IMR-90 (cell line): ENCODE measurements around the gene C1orf167. TPM values are rescaled to one million over a fixed set of nuclear protein-coding genes. Genes with fewer than 3 reads are reported as not detected.
A peak's percentile ranks its signal among the peaks of the same experiment; 100 is the strongest.

Experiments used
- ATAC-seq: fragments of 200-7000 bp; cut with Tn5 transposase; 2 replicates; pipeline ENCODE4 v1.9.1; 2020; ENCODE audit warnings: low read depth, mild to moderate bottlenecking, moderate library complexity
- BruUV-seq: library from RNA; stranded (reverse); fragments of 400-500 nt; replicated peaks from 2 replicates; lab custom pipeline; 2021; lab: Mats Ljungman, UMichigan
- CTCF ChIA-PET: fragments of 300-600 bp; formaldehyde crosslinking; extraction: SDS; loops from one replicate; lab custom pipeline; 2021; ENCODE audit warnings: antibody characterized with exemption; lab: Yijun Ruan, JAX
- POLR2A ChIA-PET: fragments of 300-600 bp; sonication (Branson Sonifier 250); formaldehyde crosslinking; loops from one replicate; lab custom pipeline; 2022; ENCODE audit warnings: antibody characterized with exemption; ENCODE audit not compliant: unreplicated experiment; lab: Charles Lee
- DNase-seq: peaks from one replicate; pipeline ENCODE4 v3.0.0; 2013
- H2AFZ ChIP-seq: replicated peaks from 2 replicates; pipeline ENCODE3; 2013; ENCODE audit warnings: low read length, mild to moderate bottlenecking; ENCODE audit not compliant: poor library complexity
- H2AK5ac ChIP-seq: 2 replicates; pipeline ENCODE4 v1.6.1; 2013; ENCODE audit warnings: low read depth, low read length, inconsistent platforms
- H2AK9ac ChIP-seq: replicated peaks from 2 replicates; pipeline ENCODE3; 2013; ENCODE audit warnings: mild to moderate bottlenecking, low read depth, low read length, moderate library complexity; ENCODE audit not compliant: poor library complexity
- H2BK120ac ChIP-seq: 2 replicates; pipeline ENCODE4 v1.6.1; 2013; ENCODE audit warnings: low read depth, low read length, inconsistent platforms
- H2BK15ac ChIP-seq: 3 replicates; pipeline ENCODE4 v1.6.1; 2013; ENCODE audit warnings: low read depth, low read length, inconsistent platforms
- H2BK20ac ChIP-seq: 2 replicates; pipeline ENCODE4 v1.6.1; 2013; ENCODE audit warnings: low read depth, mild to moderate bottlenecking, inconsistent platforms, low read length, moderate library complexity
- H2BK5ac ChIP-seq: 2 replicates; pipeline ENCODE4 v1.6.1; 2013; ENCODE audit warnings: mild to moderate bottlenecking, low read depth, low read length, inconsistent platforms; ENCODE audit not compliant: poor library complexity, severe bottlenecking
- H3K14ac ChIP-seq: replicated peaks from 2 replicates; pipeline ENCODE4 v1.6.1; 2013; ENCODE audit warnings: low read depth, low read length, inconsistent platforms
- H3K18ac ChIP-seq: 2 replicates; pipeline ENCODE4 v1.6.1; 2013; ENCODE audit warnings: low read depth, low read length, control low read depth
- H3K23ac ChIP-seq: 2 replicates; pipeline ENCODE4 v1.6.1; 2013; ENCODE audit warnings: low read depth, low read length, inconsistent platforms
- H3K27ac ChIP-seq: 2 replicates; pipeline ENCODE4 v1.5.1; 2013; ENCODE audit warnings: mild to moderate bottlenecking, control low read depth, low read length; ENCODE audit not compliant: insufficient read depth
- H3K27me3 ChIP-seq: 2 replicates; pipeline ENCODE4 v1.6.1; 2013; ENCODE audit warnings: low read length; ENCODE audit not compliant: control insufficient read depth, insufficient read depth
- H3K36me3 ChIP-seq: 2 replicates; pipeline ENCODE4 v1.6.1; 2013; ENCODE audit warnings: low read length, mixed read lengths; ENCODE audit not compliant: control insufficient read depth, insufficient read depth
- H3K4ac ChIP-seq: 2 replicates; pipeline ENCODE4 v1.6.1; 2013; ENCODE audit warnings: low read depth, low read length, inconsistent platforms
- H3K4me1 ChIP-seq: 2 replicates; pipeline ENCODE4 v1.6.1; 2013; ENCODE audit warnings: low read length, mixed read lengths; ENCODE audit not compliant: control insufficient read depth, insufficient read depth
- H3K4me2 ChIP-seq: 2 replicates; pipeline ENCODE4 v1.6.1; 2013; ENCODE audit warnings: low read depth, mild to moderate bottlenecking, control low read depth, low read length, moderate library complexity
- H3K4me3 ChIP-seq: 2 replicates; pipeline ENCODE4 v1.5.1; 2013; ENCODE audit warnings: low read depth, mild to moderate bottlenecking, control low read depth, low read length, moderate library complexity; ENCODE audit not compliant: insufficient read depth
- H3K56ac ChIP-seq: 2 replicates; pipeline ENCODE4 v1.6.1; 2013; ENCODE audit warnings: low read length, inconsistent platforms; ENCODE audit not compliant: insufficient read depth; ENCODE audit errors: extremely low read depth
- H3K79me1 ChIP-seq, 2 experiments: 2 replicates each; pipeline ENCODE4 v1.6.1; 2013; ENCODE audit warnings: low read length in 2 of 2, inconsistent platforms in 1 of 2, low read depth in 1 of 2
- H3K9ac ChIP-seq: 2 replicates; pipeline ENCODE4 v1.6.1; 2013; ENCODE audit warnings: low read depth, low read length, control low read depth
- H3K9me1 ChIP-seq: 2 replicates; pipeline ENCODE4 v1.6.1; 2013; ENCODE audit warnings: low read length, inconsistent platforms; ENCODE audit not compliant: insufficient read depth
- H3K9me3 ChIP-seq: 2 replicates; pipeline ENCODE4 v1.6.1; 2013; ENCODE audit warnings: low read length; ENCODE audit not compliant: control insufficient read depth, insufficient read depth
- H4K20me1 ChIP-seq: 2 replicates; pipeline ENCODE4 v1.6.1; 2013; ENCODE audit warnings: low read length, inconsistent platforms; ENCODE audit not compliant: insufficient read depth
- H4K5ac ChIP-seq: 2 replicates; pipeline ENCODE4 v1.6.1; 2013; ENCODE audit warnings: mild to moderate bottlenecking, low read depth, low read length, control low read depth
- H4K8ac ChIP-seq, 2 experiments: 2 replicates each; pipeline ENCODE4 v1.6.1; 2013; ENCODE audit warnings: low read depth in 2 of 2, low read length in 2 of 2, control low read depth in 1 of 2, inconsistent platforms in 1 of 2
- H4K91ac ChIP-seq: 2 replicates; pipeline ENCODE4 v1.6.1; 2013; ENCODE audit warnings: low read depth, low read length, inconsistent platforms; ENCODE audit not compliant: insufficient read depth
- BHLHE40 ChIP-seq: fragments of 150-350 bp; IDR thresholded peaks from 2 replicates; pipeline ENCODE4 v1.6.1; 2016; ENCODE audit warnings: mild to moderate bottlenecking, low read depth, low read length
- CEBPB ChIP-seq: IDR thresholded peaks from 2 replicates; pipeline ENCODE4 v1.6.1; 2012; ENCODE audit warnings: low read depth, low read length, improper control_type of control experiment
- CTCF ChIP-seq: conservative IDR thresholded peaks from 2 replicates; pipeline ENCODE4 v1.5.1; 2012; ENCODE audit warnings: mild to moderate bottlenecking, low read depth, low read length, improper control_type of control experiment
- ELK1 ChIP-seq: fragments of 150-350 bp; IDR thresholded peaks from 2 replicates; pipeline ENCODE4 v1.6.1; 2016; ENCODE audit warnings: low read depth, mild to moderate bottlenecking, low read length, moderate library complexity, borderline replicate concordance
- FOS ChIP-seq: fragments of 150-350 bp; IDR thresholded peaks from 2 replicates; pipeline ENCODE4 v1.6.1; 2016; ENCODE audit warnings: low read depth, low read length
- MAFK ChIP-seq: IDR thresholded peaks from 2 replicates; pipeline ENCODE4 v1.6.1; 2012; ENCODE audit warnings: low read depth, low read length, improper control_type of control experiment
- MAZ ChIP-seq: IDR thresholded peaks from 2 replicates; pipeline ENCODE4 v1.6.1; 2012; ENCODE audit warnings: low read depth, mild to moderate bottlenecking, low read length, improper control_type of control experiment, moderate library complexity, borderline replicate concordance
- POLR2A ChIP-seq: IDR thresholded peaks from 2 replicates; pipeline ENCODE4 v1.6.1; 2012; ENCODE audit warnings: mild to moderate bottlenecking, low read depth, low read length
- RAD21 ChIP-seq: IDR thresholded peaks from 2 replicates; pipeline ENCODE4 v1.6.1; 2012; ENCODE audit warnings: low read length, improper control_type of control experiment
- RCOR1 ChIP-seq: IDR thresholded peaks from 2 replicates; pipeline ENCODE4 v1.6.1; 2012; ENCODE audit warnings: mild to moderate bottlenecking, low read length, improper control_type of control experiment; ENCODE audit not compliant: insufficient replicate concordance
- RFX5 ChIP-seq: IDR thresholded peaks from 2 replicates; pipeline ENCODE4 v1.8.0; 2012; ENCODE audit warnings: low read depth, mild to moderate bottlenecking, low read length, moderate library complexity
- SMC3 ChIP-seq: fragments of 150-350 bp; IDR thresholded peaks from 2 replicates; pipeline ENCODE4 v1.6.1; 2016; ENCODE audit warnings: low read depth, mild to moderate bottlenecking, antibody characterized with exemption, low read length, moderate library complexity
- USF2 ChIP-seq: fragments of 150-350 bp; IDR thresholded peaks from 2 replicates; pipeline ENCODE4 v1.6.1; 2017; ENCODE audit warnings: mild to moderate bottlenecking, antibody characterized with exemption, low read length, low read depth
- WGBS, 2 experiments: methylation state at CpG; one replicate each; pipeline versions ENCODE4 v1.1.5 to v1.1.7; 2013; ENCODE audit warnings: missing lambda C conversion rate in 2 of 2; ENCODE audit not compliant: insufficient read length in 1 of 2; ENCODE audit errors: extremely low coverage in 2 of 2; 5-methylcytosine and 5-hydroxymethylcytosine counted together
- dilution Hi-C: fragments of 300-500 bp; cut with HindIII; formaldehyde crosslinking; loops from one replicate; pipeline ENCODE4 v1.14.3; 2018; ENCODE audit warnings: low sequenced_read_pairs; ENCODE audit not compliant: unreplicated experiment
- in situ Hi-C: fragments of 300-500 bp; cut with MboI; formaldehyde crosslinking; loops from 3 replicates; pipeline ENCODE4 v1.14.3; 2019; ENCODE audit warnings: low sequenced_read_pairs, inconsistent platforms, mixed read lengths
- intact Hi-C: fragments of 100-400 bp; cut with micrococcal nuclease; formaldehyde crosslinking; loops from 2 replicates; pipeline ENCODE4 v1.10.0; 2022
- polyA plus RNA-seq, 3 experiments: library from polyadenylated mRNA; depleted of rRNA; stranded (reverse); fragments of >200 nt; gene quantifications; 2 replicates each; pipeline ENCODE4 v1.2.3, GENCODE V29; 2012; ENCODE audit warnings: low replicate concordance in 1 of 3
- total RNA-seq: library from RNA; depleted of rRNA; stranded (reverse); fragments of >200 nt; gene quantifications from 2 replicates; pipeline ENCODE4 v1.2.3, GENCODE V29; 2012

C1orf167 gene
- total and polyA plus RNA-seq, 2 of the 4 experiments (the other 2 are of a cell fraction) = under 0.01 to 0.15 TPM

- H4K20me1 ChIP-seq = peaks cover 4% of the 10 kb centered on the region; the same call in 1 of the 2 replicates
- H2BK5ac ChIP-seq = peak within 1 kb of the TSS; percentile 65
- peak within 1 kb of the TSS; percentile 95 for H3K4ac ChIP-seq
- H3K14ac ChIP-seq = peak within 1 kb of the TSS; percentile 92
- peak within 1 kb of the TSS; percentile 89 for H2AK5ac ChIP-seq
- WGBS, 2 experiments = 1% methylated on average over 33 of the region's 59 CpGs; no CpG with 5 or more reads in 1 of the 2 experiments
- in situ Hi-C loops (no loop called here), dilution Hi-C loops (no loop called here), intact Hi-C loops (loop anchor here (2.0 to 10.0 kb wide), 2 partner anchors 67 to 461 kb away; partner anchors contain the start of gene UBIAD1)
- H2BK15ac ChIP-seq = no peak within 1 kb of the TSS
- ATAC-seq = peak; percentile 81
- H3K36me3 ChIP-seq = no peaks in the 10 kb centered on the region
- peaks cover 20 to 22% of the 10 kb centered on the region in 2 experiments for H3K79me1 ChIP-seq
- peak within 1 kb of the TSS; percentile 54 for H3K56ac ChIP-seq
- peak within 1 kb of the TSS; percentile 100 for H2AFZ ChIP-seq
- POLR2A ChIA-PET = interaction anchor here (0.8 kb wide), 2 partner anchors 29 to 68 kb away, joined by 3 read pairs; no protein-coding TSS in a partner anchor
- peak within 1 kb of the TSS; percentile 66 for H3K27ac ChIP-seq
- H4K8ac ChIP-seq = peak within 1 kb of the TSS; percentile 86 to 95
- H2BK120ac ChIP-seq = peak within 1 kb of the TSS; percentile 62; the same call in 1 of the 2 replicates
- H3K18ac ChIP-seq = peak within 1 kb of the TSS; percentile 45
- H3K4me1 ChIP-seq = peaks cover 9% of the 10 kb centered on the region
- peak; percentile 87 for DNase-seq
- no peaks in the 10 kb centered on the region for H3K27me3 ChIP-seq
- H3K9me1 ChIP-seq = peaks cover 16% of the 10 kb centered on the region; the same call in 1 of the 2 replicates
- H3K4me3 ChIP-seq = peak within 1 kb of the TSS; percentile 80
- H3K23ac ChIP-seq = peak within 1 kb of the TSS; percentile 91
- peak within 1 kb of the TSS; percentile 92 for H2AK9ac ChIP-seq
- H3K4me2 ChIP-seq = peak within 1 kb of the TSS; percentile 94
- H3K9ac ChIP-seq = peak within 1 kb of the TSS; percentile 91
- no TSS peak for BruUV-seq
- no peaks in the 10 kb centered on the region for H3K9me3 ChIP-seq
- H2BK20ac ChIP-seq = no peak within 1 kb of the TSS; the same call in 1 of the 2 replicates
- CTCF ChIA-PET = no interaction called here
- peak within 1 kb of the TSS; percentile 26 for H4K5ac ChIP-seq
- peak within 1 kb of the TSS; percentile 89 for H4K91ac ChIP-seq
- TF ChIP-seq USF2 (peak; percentile 98), FOS (0 out of 2 replicates have a peak, but pooled peaks have one; percentile 26), MAZ (peak; percentile 42; the same call in 1 of the 2 replicates), RFX5 (no peak), BHLHE40 (peak; percentile 74), POLR2A (no peak), RCOR1 (no peak), ELK1 (no peak), MAFK (no peak), CTCF (no peak), SMC3 (no peak), CEBPB (no peak), RAD21 (no peak)
Observed at GRCh38 chr1:11735854-11736745, 25.9 kb upstream of the C1orf167 start, which contains the start of gene AGTRAP. Gene AGTRAP, plus strand, starts transcription at chr1:11736136. Its CDS starts 73 bp downstream, at chr1:11736209.
